OCI-LY7 (cell line): ENCODE data around the gene DPH6. TPM values are rescaled to one million over a fixed set of nuclear protein-coding genes. Genes with fewer than 3 reads are reported as not detected.

Source experiments
- BruUV-seq: library from RNA; stranded (reverse); fragments of 400-500 nt; replicated peaks from 2 replicates; lab custom pipeline; 2021; lab: Mats Ljungman, UMichigan
- CTCF ChIA-PET: fragments of 300-600 bp; sonication (Branson Sonifier 250); formaldehyde crosslinking; loops from one replicate; lab custom pipeline; 2022; ENCODE audit warnings: antibody characterized with exemption; ENCODE audit not compliant: unreplicated experiment; lab: Charles Lee
- POLR2A ChIA-PET: fragments of 300-600 bp; sonication (Branson Sonifier 250); formaldehyde crosslinking; loops from one replicate; lab custom pipeline; 2022; ENCODE audit warnings: antibody characterized with exemption; lab: Charles Lee
- DNase-seq: peaks from one replicate; pipeline ENCODE4 v3.0.0-alpha.2; 2015; ENCODE audit warnings: low spot score
- H2AFZ ChIP-seq: fragments of 200-600 bp; sonication (generic), shearing (Covaris generic); 2 replicates; pipeline ENCODE4 v1.6.1; 2014; ENCODE audit warnings: mild to moderate bottlenecking, antibody characterized with exemption, low read length, moderate library complexity
- H3K27ac ChIP-seq: fragments of 200-600 bp; sonication (generic); 2 replicates; pipeline ENCODE4 v1.5.1; 2014; ENCODE audit warnings: mixed run types, low read depth, mild to moderate bottlenecking, moderate library complexity, low read length, inconsistent platforms; ENCODE audit not compliant: poor library complexity, severe bottlenecking
- H3K36me3 ChIP-seq: fragments of 200-600 bp; sonication (generic); 2 replicates; pipeline ENCODE4 v1.6.1; 2014; ENCODE audit warnings: mild to moderate bottlenecking, antibody characterized with exemption, low read length, moderate library complexity, mixed read lengths; ENCODE audit not compliant: insufficient read depth
- H3K4me1 ChIP-seq: fragments of 200-600 bp; sonication (generic); 2 replicates; pipeline ENCODE4 v1.5.1; 2014; ENCODE audit warnings: mild to moderate bottlenecking, low read length; ENCODE audit not compliant: insufficient read depth, poor library complexity, severe bottlenecking
- H3K4me2 ChIP-seq: fragments of 200-600 bp; sonication (generic); 2 replicates; pipeline ENCODE4 v1.6.1; 2014; ENCODE audit warnings: mild to moderate bottlenecking, low read length
- H3K4me3 ChIP-seq: fragments of 200-600 bp; sonication (generic); 2 replicates; pipeline ENCODE4 v1.5.1; 2014; ENCODE audit warnings: mild to moderate bottlenecking, low read depth, low read length; ENCODE audit not compliant: poor library complexity, severe bottlenecking
- H3K79me2 ChIP-seq: fragments of 200-600 bp; sonication (generic); 2 replicates; pipeline ENCODE4 v1.6.1; 2016; ENCODE audit warnings: low read depth, mild to moderate bottlenecking, low read length, moderate library complexity, mixed read lengths; ENCODE audit not compliant: insufficient read depth
- H3K9me2 ChIP-seq: fragments of 200-600 bp; sonication (generic); 2 replicates; pipeline ENCODE4 v1.6.1; 2016; ENCODE audit warnings: mild to moderate bottlenecking, low read length, mixed read lengths; ENCODE audit not compliant: insufficient read depth
- H3K9me3 ChIP-seq: fragments of 200-600 bp; sonication (generic); 2 replicates; pipeline ENCODE4 v1.6.1; 2014; ENCODE audit warnings: mild to moderate bottlenecking, mixed run types, low read length, mixed read lengths
- H4K20me1 ChIP-seq: fragments of 200-600 bp; sonication (generic); 2 replicates; pipeline ENCODE4 v1.6.1; 2014; ENCODE audit warnings: mild to moderate bottlenecking, antibody characterized with exemption, low read length, moderate library complexity, mixed read lengths; ENCODE audit not compliant: insufficient read depth
- EZH2phosphoT487 ChIP-seq: fragments of 200-600 bp; sonication (generic); IDR thresholded peaks from 2 replicates; pipeline ENCODE4 v1.6.1; 2018; ENCODE audit warnings: low read depth, borderline replicate concordance, mild to moderate bottlenecking, mixed run types, antibody characterized with exemption, low read length, moderate library complexity, mixed read lengths
- intact Hi-C: fragments of 100-400 bp; cut with micrococcal nuclease; formaldehyde crosslinking; loops from one replicate; pipeline ENCODE4 v1.10.0; 2022; ENCODE audit not compliant: unreplicated experiment
- total RNA-seq, 2 experiments: library from RNA; depleted of rRNA in 1 of 2; stranded (reverse); fragments of >200 nt in 1 of 2; shearing (Covaris generic) in 1 of 2; gene quantifications; 2 replicates each; pipeline ENCODE4 v1.2.3, GENCODE V29; 2014 to 2022
- TF ChIP-seq, protein P1 (sequence below): fragments of 200-600 bp; sonication (generic); conservative IDR thresholded peaks from 2 replicates; pipeline ENCODE4 v1.5.1; 2014; ENCODE audit warnings: mild to moderate bottlenecking, antibody characterized with exemption, low read length, moderate library complexity, mixed read lengths

Gene DPH6
- total RNA-seq, 2 experiments from 2014 or later: 12.6 to 21.4 TPM

DNA sequence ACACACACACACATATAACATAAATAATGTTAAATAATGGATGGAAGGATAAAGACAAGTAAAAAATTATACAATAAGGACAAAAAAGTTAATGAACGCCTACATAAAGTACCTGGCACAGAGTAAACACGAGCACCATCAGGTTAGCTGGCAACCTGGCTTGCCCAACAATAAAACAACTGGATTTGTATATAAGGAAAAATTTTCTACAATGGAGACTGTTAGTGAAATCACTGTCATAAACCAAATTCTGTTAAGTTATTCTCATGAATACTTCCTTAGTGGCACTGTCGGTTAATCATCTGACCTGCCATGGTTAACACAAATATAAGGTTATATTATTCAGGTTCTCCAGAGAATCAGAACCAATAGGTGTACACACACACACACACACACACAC, 54.8 kb downstream of the DPH6 start:
- H3K4me2 ChIP-seq: no peak overlapping the region
- H3K36me3 ChIP-seq: no peaks in the 10 kb centered on the region
- no peak overlapping the region for H3K4me3 ChIP-seq
- no peak overlapping the region for H2AFZ ChIP-seq
- no peaks in the 10 kb centered on the region for H3K79me2 ChIP-seq
- H3K9me3 ChIP-seq: no peaks in the 10 kb centered on the region
- TF ChIP-seq, protein P1, sequence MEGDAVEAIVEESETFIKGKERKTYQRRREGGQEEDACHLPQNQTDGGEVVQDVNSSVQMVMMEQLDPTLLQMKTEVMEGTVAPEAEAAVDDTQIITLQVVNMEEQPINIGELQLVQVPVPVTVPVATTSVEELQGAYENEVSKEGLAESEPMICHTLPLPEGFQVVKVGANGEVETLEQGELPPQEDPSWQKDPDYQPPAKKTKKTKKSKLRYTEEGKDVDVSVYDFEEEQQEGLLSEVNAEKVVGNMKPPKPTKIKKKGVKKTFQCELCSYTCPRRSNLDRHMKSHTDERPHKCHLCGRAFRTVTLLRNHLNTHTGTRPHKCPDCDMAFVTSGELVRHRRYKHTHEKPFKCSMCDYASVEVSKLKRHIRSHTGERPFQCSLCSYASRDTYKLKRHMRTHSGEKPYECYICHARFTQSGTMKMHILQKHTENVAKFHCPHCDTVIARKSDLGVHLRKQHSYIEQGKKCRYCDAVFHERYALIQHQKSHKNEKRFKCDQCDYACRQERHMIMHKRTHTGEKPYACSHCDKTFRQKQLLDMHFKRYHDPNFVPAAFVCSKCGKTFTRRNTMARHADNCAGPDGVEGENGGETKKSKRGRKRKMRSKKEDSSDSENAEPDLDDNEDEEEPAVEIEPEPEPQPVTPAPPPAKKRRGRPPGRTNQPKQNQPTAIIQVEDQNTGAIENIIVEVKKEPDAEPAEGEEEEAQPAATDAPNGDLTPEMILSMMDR: no peak
- no peak for TF ChIP-seq EZH2phosphoT487
- DNase-seq: no peak
- no peaks in the 10 kb centered on the region for H3K9me2 ChIP-seq
- no peak overlapping the region for H3K27ac ChIP-seq
- CTCF ChIA-PET: no interaction called here
- no TSS peak for BruUV-seq
- intact Hi-C loops: no loop called here
- POLR2A ChIA-PET: no interaction called here
- H4K20me1 ChIP-seq: no peaks in the 10 kb centered on the region
- no peaks in the 10 kb centered on the region for H3K4me1 ChIP-seq

DNA sequence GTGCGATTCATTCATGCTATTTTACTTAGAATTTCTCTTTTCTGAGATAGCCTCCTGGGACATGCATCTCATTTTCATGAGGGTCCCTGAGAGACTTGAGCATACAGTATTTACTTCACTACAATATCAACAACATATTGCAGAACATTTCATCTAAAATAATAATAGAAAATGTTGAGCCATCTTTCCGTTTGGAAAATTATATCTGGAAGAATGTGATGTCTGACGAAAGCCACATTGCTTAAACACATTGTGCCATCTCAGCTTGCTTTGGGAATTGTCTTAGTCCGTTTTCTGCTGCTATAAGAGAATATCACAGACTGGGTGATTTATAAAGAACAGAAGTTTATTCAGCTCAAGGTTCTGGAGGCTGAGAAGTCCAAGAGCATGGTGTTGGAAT, 55.5 kb downstream of the DPH6 start:
- H3K4me2 ChIP-seq: no peak overlapping the region
- no peak for TF ChIP-seq EZH2phosphoT487
- TF ChIP-seq, protein P1: no peak
- H3K79me2 ChIP-seq: no peaks in the 10 kb centered on the region
- H3K9me3 ChIP-seq: no peaks in the 10 kb centered on the region
- ChIA-PET CTCF (no interaction called here), POLR2A (no interaction called here)
- no peaks in the 10 kb centered on the region for H3K36me3 ChIP-seq
- H3K4me3 ChIP-seq: no peak overlapping the region
- no peaks in the 10 kb centered on the region for H3K4me1 ChIP-seq
- H3K27ac ChIP-seq: no peak overlapping the region
- H4K20me1 ChIP-seq: no peaks in the 10 kb centered on the region
- intact Hi-C loops: no loop called here
- H3K9me2 ChIP-seq: no peaks in the 10 kb centered on the region
- H2AFZ ChIP-seq: no peak overlapping the region
- no peak for DNase-seq
- no TSS peak for BruUV-seq

DNA sequence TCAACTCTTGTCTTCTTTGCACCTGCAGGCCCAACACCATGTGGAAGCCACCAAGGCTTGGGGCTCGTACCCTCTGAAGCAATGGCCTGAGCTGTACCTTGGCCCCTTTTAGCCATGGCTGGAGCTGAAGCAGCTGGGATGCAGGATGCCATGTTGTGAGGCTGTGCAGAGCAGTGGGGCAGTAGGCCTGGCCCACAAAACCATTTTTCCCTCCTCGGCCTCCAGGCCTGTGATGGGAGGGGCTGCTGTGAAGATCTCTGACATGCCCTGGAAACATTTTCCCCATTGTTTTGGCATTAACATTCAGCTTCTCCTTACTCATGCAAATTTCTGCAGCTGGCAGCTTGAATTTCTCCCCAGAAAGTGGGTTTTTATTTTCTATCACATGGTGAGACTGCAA, 58.5 kb downstream of the DPH6 start:
- POLR2A ChIA-PET: no interaction called here
- no peak overlapping the region for H3K27ac ChIP-seq
- CTCF ChIA-PET: no interaction called here
- no peak for DNase-seq
- H3K9me3 ChIP-seq: no peaks in the 10 kb centered on the region
- H3K4me2 ChIP-seq: no peak overlapping the region
- intact Hi-C loops: no loop called here
- TF ChIP-seq, protein P1: no peak
- no peak for TF ChIP-seq EZH2phosphoT487
- H2AFZ ChIP-seq: no peak overlapping the region
- no peaks in the 10 kb centered on the region for H4K20me1 ChIP-seq
- H3K79me2 ChIP-seq: no peaks in the 10 kb centered on the region
- H3K4me3 ChIP-seq: no peak overlapping the region
- H3K9me2 ChIP-seq: no peaks in the 10 kb centered on the region
- BruUV-seq: no TSS peak
- H3K36me3 ChIP-seq: no peaks in the 10 kb centered on the region
- no peaks in the 10 kb centered on the region for H3K4me1 ChIP-seq
